Astrocyte (in vitro differentiated cells and primary cell): ENCODE data around the gene PRKD1. TPM values are rescaled to one million over a fixed set of nuclear protein-coding genes. Genes with fewer than 3 reads are reported as not detected.

Experiments
- DNase-seq: peaks from one replicate; pipeline ENCODE4 v3.0.0-alpha.2; 2010; ENCODE audit warnings: low read depth
- FAIRE-seq: peaks from 2 replicates; lab custom pipeline; 2011; peaks lifted over from hg19 to GRCh38; lab: Jason Lieb, UNC
- H2AFZ ChIP-seq: 2 replicates; pipeline ENCODE4 v1.6.0; 2012; ENCODE audit warnings: low read depth, low read length, inconsistent platforms
- H3K27ac ChIP-seq: 2 replicates; pipeline ENCODE4 v1.5.1; 2011; ENCODE audit warnings: low read depth, low read length, inconsistent platforms
- H3K27me3 ChIP-seq: 2 replicates; pipeline ENCODE4 v1.6.0; 2011; ENCODE audit warnings: low read length, inconsistent platforms; ENCODE audit not compliant: insufficient read depth
- H3K36me3 ChIP-seq: 2 replicates; pipeline ENCODE4 v1.5.1; 2011; ENCODE audit warnings: low read length, inconsistent platforms; ENCODE audit not compliant: insufficient read depth
- H3K4me1 ChIP-seq: 2 replicates; pipeline ENCODE4 v1.5.1; 2011; ENCODE audit warnings: low read length, inconsistent platforms; ENCODE audit not compliant: insufficient read depth
- H3K4me2 ChIP-seq: 2 replicates; pipeline ENCODE4 v1.6.0; 2012; ENCODE audit warnings: low read length, inconsistent platforms
- H3K4me3 ChIP-seq: 2 replicates; pipeline ENCODE4 v1.5.1; 2011; ENCODE audit warnings: low read depth, mild to moderate bottlenecking, low read length, inconsistent platforms; ENCODE audit not compliant: insufficient read depth
- H3K79me2 ChIP-seq: 2 replicates; pipeline ENCODE4 v1.6.0; 2012; ENCODE audit warnings: mild to moderate bottlenecking, low read length, inconsistent platforms; ENCODE audit not compliant: insufficient read depth
- H3K9ac ChIP-seq: 2 replicates; pipeline ENCODE4 v1.6.0; 2012; ENCODE audit warnings: mild to moderate bottlenecking, low read length, inconsistent platforms
- H3K9me3 ChIP-seq: 2 replicates; pipeline ENCODE4 v1.5.1; 2012; ENCODE audit warnings: low read depth, mild to moderate bottlenecking, low read length, inconsistent platforms; ENCODE audit not compliant: insufficient read depth
- H4K20me1 ChIP-seq: 2 replicates; pipeline ENCODE4 v1.6.0; 2012; ENCODE audit warnings: low read length, inconsistent platforms; ENCODE audit not compliant: insufficient read depth
- H3K27ac Mint-ChIP-seq: one replicate; pipeline ENCODE4 v1.8.0; 2021; ENCODE audit warnings: mild to moderate bottlenecking, mixed read lengths; ENCODE audit not compliant: unreplicated experiment
- H3K27me3 Mint-ChIP-seq: one replicate; pipeline ENCODE4 v1.8.0; 2021; ENCODE audit warnings: low read depth, mixed read lengths; ENCODE audit not compliant: unreplicated experiment
- H3K36me3 Mint-ChIP-seq: one replicate; pipeline ENCODE4 v1.8.0; 2021; ENCODE audit warnings: low read depth, mixed read lengths; ENCODE audit not compliant: unreplicated experiment
- H3K4me1 Mint-ChIP-seq: one replicate; pipeline ENCODE4 v1.8.0; 2021; ENCODE audit warnings: low read depth, mixed read lengths; ENCODE audit not compliant: unreplicated experiment
- H3K4me3 Mint-ChIP-seq: one replicate; pipeline ENCODE4 v1.8.0; 2021; ENCODE audit warnings: mild to moderate bottlenecking, moderate library complexity, mixed read lengths; ENCODE audit not compliant: unreplicated experiment
- H3K9me3 Mint-ChIP-seq: one replicate; pipeline ENCODE4 v1.8.0; 2021; ENCODE audit warnings: mild to moderate bottlenecking, mixed read lengths; ENCODE audit not compliant: unreplicated experiment
- CTCF ChIP-seq: IDR thresholded peaks from 2 replicates; pipeline ENCODE4 v1.5.1; 2011; ENCODE audit warnings: low read depth, mild to moderate bottlenecking, inconsistent platforms, low read length, moderate library complexity; ENCODE audit not compliant: insufficient read depth
- EZH2 ChIP-seq: IDR thresholded peaks from 2 replicates; pipeline ENCODE4 v1.6.1; 2012; ENCODE audit warnings: mild to moderate bottlenecking, low read length, inconsistent platforms; ENCODE audit not compliant: insufficient read depth
- total RNA-seq: library from RNA; stranded (reverse); gene quantifications from 2 replicates; pipeline ENCODE4 v1.2.1, GENCODE V29; 2021

The PRKD1 gene
- total RNA-seq, 1 donor from 2014 or later, result 5.9 TPM

GRCh38 chr14:29664515-29664914 lies 263.1 kb downstream of the PRKD1 start:
- Histone ChIP-seq H2AFZ (no peak overlapping the region), H3K4me3 (no peak overlapping the region), H3K79me2 (no peaks in the 10 kb centered on the region), H3K4me1 (no peaks in the 10 kb centered on the region), H3K27ac (no peak overlapping the region), H3K9ac (no peak overlapping the region), H3K36me3 (no peaks in the 10 kb centered on the region), H3K9me3 (no peaks in the 10 kb centered on the region), H4K20me1 (no peaks in the 10 kb centered on the region), H3K4me2 (no peak overlapping the region), H3K27me3 (no peaks in the 10 kb centered on the region)
- Mint-ChIP-seq H3K4me3 (no peak overlapping the region), H3K9me3 (no peaks in the 10 kb centered on the region), H3K27me3 (no peaks in the 10 kb centered on the region), H3K27ac (no peak overlapping the region), H3K4me1 (no peaks in the 10 kb centered on the region), H3K36me3 (no peaks in the 10 kb centered on the region)
- DNase-seq (no peak), FAIRE-seq (no peak)
- TF ChIP-seq EZH2 (no peak), CTCF (no peak)

GRCh38 chr14:29663281-29663801 lies 264.3 kb downstream of the PRKD1 start:
- H3K27ac ChIP-seq, result no peak overlapping the region
- no peaks in the 10 kb centered on the region for H3K4me1 ChIP-seq
- Mint-ChIP-seq H3K27me3 (no peaks in the 10 kb centered on the region), H3K36me3 (no peaks in the 10 kb centered on the region), H3K4me3 (no peak overlapping the region), H3K9me3 (no peaks in the 10 kb centered on the region), H3K27ac (no peak overlapping the region), H3K4me1 (no peaks in the 10 kb centered on the region)
- TF ChIP-seq CTCF (no peak), EZH2 (no peak)
- no peak overlapping the region for H3K9ac ChIP-seq
- FAIRE-seq (no peak), DNase-seq (peak; percentile 8)
- no peaks in the 10 kb centered on the region for H3K79me2 ChIP-seq
- no peak overlapping the region for H3K4me2 ChIP-seq
- no peaks in the 10 kb centered on the region for H3K9me3 ChIP-seq
- no peaks in the 10 kb centered on the region for H4K20me1 ChIP-seq
- H3K27me3 ChIP-seq, result no peaks in the 10 kb centered on the region
- no peak overlapping the region for H2AFZ ChIP-seq
- no peak overlapping the region for H3K4me3 ChIP-seq
- no peaks in the 10 kb centered on the region for H3K36me3 ChIP-seq

GRCh38 chr14:29654901-29655550 lies 272.6 kb downstream of the PRKD1 start:
- no peaks in the 10 kb centered on the region for H3K27me3 Mint-ChIP-seq
- Histone ChIP-seq H3K9ac (no peak overlapping the region), H2AFZ (no peak overlapping the region), H3K4me2 (no peak overlapping the region), H3K9me3 (no peaks in the 10 kb centered on the region), H3K4me1 (no peaks in the 10 kb centered on the region), H3K4me3 (no peak overlapping the region), H3K27ac (no peak overlapping the region), H3K36me3 (no peaks in the 10 kb centered on the region), H3K79me2 (no peaks in the 10 kb centered on the region), H3K27me3 (no peaks in the 10 kb centered on the region), H4K20me1 (no peaks in the 10 kb centered on the region)
- TF ChIP-seq EZH2, result no peak
- DNase-seq (peak; percentile 45), FAIRE-seq (peak; percentile 63)
- peaks cover 2% of the 10 kb centered on the region for H3K36me3 Mint-ChIP-seq
- no peak overlapping the region for H3K4me3 Mint-ChIP-seq
- H3K9me3 Mint-ChIP-seq, result peaks cover under 1% of the 10 kb centered on the region
- no peak overlapping the region for H3K27ac Mint-ChIP-seq
- H3K4me1 Mint-ChIP-seq, result no peaks in the 10 kb centered on the region
